Immature natural killer cell (primary cell): Measurements from ENCODE around the gene KIF16B. TPM values are rescaled to one million over a fixed set of nuclear protein-coding genes. Genes with fewer than 3 reads are reported as not detected.

ENCODE experiments used
- DNase-seq, 3 donors: peaks; one replicate each; pipeline ENCODE4 v3.0.0; 2022; ENCODE audit warnings: mixed read lengths in 1 of 3
- H3K27ac Mint-ChIP-seq, 6 donors: one replicate each; pipeline ENCODE4 v1.8.0; 2020; ENCODE audit warnings: mixed read lengths in 6 of 6, mild to moderate bottlenecking in 5 of 6, inconsistent platforms in 4 of 6, moderate library complexity in 3 of 6
- H3K27me3 Mint-ChIP-seq, 3 donors: one replicate each; pipeline ENCODE4 v1.8.0; 2020 to 2021; ENCODE audit warnings: low read depth in 3 of 3, mild to moderate bottlenecking in 3 of 3, mixed read lengths in 3 of 3, moderate library complexity in 3 of 3, inconsistent platforms in 1 of 3
- H3K36me3 Mint-ChIP-seq, 3 donors: one replicate each; pipeline ENCODE4 v1.8.0; 2020; ENCODE audit warnings: mixed read lengths in 3 of 3, inconsistent platforms in 2 of 3, mild to moderate bottlenecking in 2 of 3
- H3K4me1 Mint-ChIP-seq, 2 donors: one replicate each; pipeline ENCODE4 v1.8.0; 2020; ENCODE audit warnings: inconsistent platforms in 2 of 2, mild to moderate bottlenecking in 2 of 2, mixed read lengths in 2 of 2, moderate library complexity in 1 of 2
- H3K4me3 Mint-ChIP-seq, 5 donors: one replicate each; pipeline ENCODE4 v1.8.0; 2020; ENCODE audit warnings: mild to moderate bottlenecking in 5 of 5, mixed read lengths in 5 of 5, inconsistent platforms in 3 of 5, moderate library complexity in 3 of 5
- H3K9me3 Mint-ChIP-seq, 6 donors: one replicate each; pipeline ENCODE4 v1.8.0; 2020; ENCODE audit warnings: mild to moderate bottlenecking in 6 of 6, mixed read lengths in 6 of 6, inconsistent platforms in 4 of 6, moderate library complexity in 3 of 6
- polyA plus RNA-seq, 3 donors: library from polyadenylated mRNA; unstranded; fragments of 300-500 nt; fragmentation: Illumina TruSeq; gene quantifications; one replicate each; pipeline ENCODE4 v1.2.3, GENCODE V29; 2021

Gene KIF16B
- polyA plus RNA-seq, 3 donors from 2014 or later, result 0.59 to 5.4 (median 1.1) TPM

DNA sequence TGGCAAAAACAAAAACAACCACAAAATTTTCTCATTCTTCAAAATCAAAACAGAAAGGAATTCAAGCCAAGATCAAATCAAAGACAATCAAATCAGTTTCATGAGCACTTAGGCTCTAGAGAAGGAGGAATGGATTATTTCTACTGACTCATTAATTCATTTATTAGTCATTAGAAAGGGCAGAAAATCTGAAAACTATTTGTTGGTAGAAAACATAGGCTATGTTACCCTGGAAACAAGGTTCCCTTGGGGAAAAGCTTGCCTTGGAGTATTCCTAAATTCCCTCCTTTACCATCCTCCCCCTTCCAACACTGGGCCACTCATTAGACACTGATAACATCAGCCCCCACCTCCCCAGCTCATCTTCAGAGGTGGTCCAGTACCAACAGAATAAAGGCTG, 17.5 kb downstream of the KIF16B start:
- Mint-ChIP-seq H3K36me3 (peaks cover 0 to 9% (median 0%) of the 10 kb centered on the region in 3 donors), H3K27ac (no peak overlapping the region), H3K9me3 (peaks cover 0 to 5% (median 0%) of the 10 kb centered on the region in 6 donors), H3K4me1 (peaks cover 0 to 15% of the 10 kb centered on the region in 2 donors), H3K27me3 (peaks cover 0 to 2% (median 2%) of the 10 kb centered on the region in 3 donors), H3K4me3 (no peak overlapping the region)
- no peak for DNase-seq

DNA sequence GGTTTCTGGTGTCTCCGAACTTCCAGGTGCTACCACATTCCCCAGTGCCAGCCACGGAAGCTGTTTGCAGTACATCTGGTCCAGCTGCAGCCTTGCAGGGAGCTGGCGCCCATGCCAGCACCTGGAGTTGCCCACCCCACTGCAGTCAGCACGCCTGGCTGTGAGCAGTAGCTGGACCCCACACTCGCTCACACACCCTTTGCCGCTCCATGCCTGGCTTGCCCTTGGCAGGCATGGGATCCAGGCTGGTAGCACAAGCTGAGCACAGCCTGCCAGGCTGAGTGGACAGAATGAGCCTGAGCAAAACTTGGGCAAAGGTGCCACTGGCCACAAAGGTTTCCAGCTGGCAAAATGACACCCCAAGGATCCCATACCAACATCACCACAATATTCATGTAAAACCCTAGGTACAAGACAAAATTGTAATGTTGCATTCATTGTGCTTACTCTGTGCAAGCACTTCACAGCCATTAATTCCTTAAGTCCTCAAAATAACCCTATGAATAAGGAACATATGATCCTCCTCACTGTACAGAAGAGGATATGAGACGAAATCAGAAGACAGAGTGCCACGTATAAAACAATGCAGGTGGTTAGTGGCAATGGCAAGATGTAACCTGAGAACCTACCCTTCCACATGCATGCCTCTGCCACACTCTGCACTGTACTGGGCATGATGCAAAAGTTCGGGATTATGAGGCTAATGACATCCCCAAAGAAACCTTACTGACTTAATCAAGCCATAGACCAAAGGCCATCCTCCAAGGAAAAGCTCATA, 18.3 kb downstream of the KIF16B start:
- H3K36me3 Mint-ChIP-seq, result peaks cover 0 to 9% (median 0%) of the 10 kb centered on the region in 3 donors
- no peak overlapping the region for H3K27ac Mint-ChIP-seq
- H3K9me3 Mint-ChIP-seq, result peaks cover 0 to 7% (median 0%) of the 10 kb centered on the region in 6 donors
- H3K4me1 Mint-ChIP-seq, result peaks cover 0 to 12% of the 10 kb centered on the region in 2 donors
- no peak overlapping the region for H3K4me3 Mint-ChIP-seq
- H3K27me3 Mint-ChIP-seq, result peaks cover 0 to 2% (median 2%) of the 10 kb centered on the region in 3 donors
- no peak for DNase-seq

DNA sequence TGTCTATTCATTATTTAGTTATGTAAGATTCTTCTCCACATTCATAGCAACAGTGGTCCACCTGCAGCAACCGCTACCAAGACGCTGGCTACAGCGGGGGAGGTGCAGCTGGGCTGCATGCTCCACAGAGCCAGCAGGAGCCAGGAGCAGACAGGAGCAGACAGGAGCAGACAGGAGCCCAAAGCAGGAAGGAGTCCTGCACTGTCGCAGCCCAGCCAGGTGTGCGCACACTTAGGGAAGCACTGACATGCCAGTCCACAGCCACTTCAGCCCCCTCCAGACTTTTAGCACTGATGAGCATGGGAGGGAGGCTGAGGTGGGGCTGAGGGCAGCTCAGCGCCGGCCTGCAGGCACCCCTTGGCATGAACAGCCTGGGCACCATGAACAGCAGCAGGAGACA, 19.6 kb downstream of the KIF16B start:
- H3K4me1 Mint-ChIP-seq, result peaks cover 0 to 12% of the 10 kb centered on the region in 2 donors
- peaks cover 0 to 5% (median 0%) of the 10 kb centered on the region in 3 donors for H3K36me3 Mint-ChIP-seq
- no peak for DNase-seq
- no peak overlapping the region for H3K4me3 Mint-ChIP-seq
- H3K27ac Mint-ChIP-seq, result no peak overlapping the region
- H3K9me3 Mint-ChIP-seq, result peaks cover 0 to 8% (median 0%) of the 10 kb centered on the region in 6 donors
- H3K27me3 Mint-ChIP-seq, result peaks cover 0 to 2% (median 2%) of the 10 kb centered on the region in 3 donors

DNA sequence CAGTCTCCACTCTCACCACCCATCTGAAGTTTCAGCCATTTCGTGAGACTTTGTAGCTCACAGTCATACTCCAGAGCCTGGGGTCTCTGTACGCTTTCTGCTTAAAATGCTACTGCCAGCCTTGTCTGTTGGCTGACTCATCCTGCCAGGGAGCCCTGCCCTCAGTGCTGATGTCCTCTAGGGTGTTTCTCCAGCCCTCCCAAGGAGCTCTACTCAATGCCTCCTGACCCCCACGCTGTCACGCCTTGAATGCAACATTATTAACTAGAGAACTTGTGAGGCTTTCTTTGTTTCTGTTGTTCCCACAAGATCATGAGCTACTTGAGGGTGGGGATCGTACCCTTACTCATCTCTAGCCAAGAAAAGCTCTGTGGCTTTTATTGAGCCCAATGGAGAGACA, 20.1 kb downstream of the KIF16B start:
- Mint-ChIP-seq H3K9me3 (peaks cover 0 to 9% (median 0%) of the 10 kb centered on the region in 6 donors), H3K27me3 (peaks cover 0 to 2% (median 2%) of the 10 kb centered on the region in 3 donors), H3K27ac (no peak overlapping the region), H3K36me3 (peaks cover 0 to 5% (median 0%) of the 10 kb centered on the region in 3 donors), H3K4me3 (no peak overlapping the region), H3K4me1 (peaks cover 0 to 12% of the 10 kb centered on the region in 2 donors)
- no peak for DNase-seq

DNA sequence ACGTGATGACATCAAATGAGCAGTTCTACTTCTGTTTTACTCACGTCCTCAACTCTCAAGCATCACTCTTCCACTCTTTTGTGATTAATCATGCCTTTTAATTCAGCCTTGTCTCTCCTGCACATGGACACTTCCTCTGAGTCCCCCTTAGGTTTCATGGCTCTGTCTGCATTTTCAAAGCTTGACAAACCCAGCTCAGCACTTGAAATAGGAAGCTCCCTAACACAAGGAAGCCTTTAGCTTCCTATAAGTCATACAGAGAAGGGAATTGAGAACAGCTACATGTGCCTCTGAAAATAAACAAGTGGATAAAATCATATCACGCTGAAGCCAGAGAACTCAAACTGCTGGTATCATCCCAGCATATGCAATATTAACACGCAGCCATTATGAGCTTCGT, 21.2 kb downstream of the KIF16B start:
- peaks cover 0 to 11% (median 0%) of the 10 kb centered on the region in 6 donors for H3K9me3 Mint-ChIP-seq
- H3K4me3 Mint-ChIP-seq, result no peak overlapping the region
- no peak overlapping the region for H3K27ac Mint-ChIP-seq
- peaks cover 0 to 12% of the 10 kb centered on the region in 2 donors for H3K4me1 Mint-ChIP-seq
- peaks cover 0 to 2% (median 2%) of the 10 kb centered on the region in 3 donors for H3K27me3 Mint-ChIP-seq
- H3K36me3 Mint-ChIP-seq, result peaks cover 0 to 5% (median 0%) of the 10 kb centered on the region in 3 donors
- no peak for DNase-seq

DNA sequence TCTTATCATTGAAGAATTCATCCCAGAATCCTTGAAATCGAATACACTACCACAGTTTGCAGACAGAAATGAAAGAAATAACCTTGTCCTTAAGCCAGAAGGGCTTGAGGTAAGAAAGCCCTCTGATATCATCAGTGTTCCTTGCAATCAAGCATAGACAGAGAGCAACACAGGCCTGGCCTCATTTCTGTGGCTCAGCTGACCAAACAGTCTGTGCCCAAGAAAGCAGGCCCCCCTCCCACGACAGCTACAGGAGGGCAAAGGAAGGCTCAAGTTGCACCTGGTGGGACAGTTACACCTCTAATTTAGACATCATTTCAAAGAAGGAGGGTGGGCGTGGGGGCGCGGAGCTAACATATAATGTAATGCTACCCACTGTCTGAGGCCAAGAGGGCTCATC, 21.6 kb downstream of the KIF16B start:
- DNase-seq, result no peak
- Mint-ChIP-seq H3K9me3 (peaks cover 0 to 12% (median 0%) of the 10 kb centered on the region in 6 donors), H3K36me3 (peaks cover 0 to 5% (median 0%) of the 10 kb centered on the region in 3 donors), H3K27me3 (peaks cover 0 to 2% (median 2%) of the 10 kb centered on the region in 3 donors), H3K27ac (no peak overlapping the region), H3K4me1 (peaks cover 0 to 11% of the 10 kb centered on the region in 2 donors), H3K4me3 (no peak overlapping the region)

DNA sequence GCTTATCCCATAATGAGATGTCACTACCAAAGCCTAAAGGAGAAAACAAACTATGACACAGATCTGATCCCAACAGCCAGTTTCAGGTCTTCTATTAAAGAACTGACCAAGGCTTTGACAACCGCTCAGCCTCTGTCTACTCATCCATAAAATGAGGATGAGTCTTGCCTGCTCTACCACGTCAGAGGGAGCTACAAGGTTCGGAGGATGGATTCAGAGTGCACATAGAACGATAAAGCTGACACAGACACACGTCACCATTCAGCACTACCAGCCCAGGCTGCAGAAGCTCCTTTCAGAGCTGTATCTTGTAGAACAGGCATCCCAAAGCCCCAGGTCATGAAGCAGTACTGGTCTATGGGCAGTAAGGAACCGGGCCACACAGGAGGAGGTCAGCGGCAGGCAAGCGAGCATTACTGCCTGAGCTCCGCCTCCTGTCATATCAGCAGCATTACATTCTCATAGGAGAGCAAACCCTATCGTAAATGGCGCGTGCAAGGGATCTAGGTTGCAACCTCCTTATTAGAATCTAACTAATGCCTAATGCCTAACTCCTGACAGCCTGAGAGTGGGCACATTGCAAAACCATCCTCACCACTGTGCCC, 25.1 kb downstream of the KIF16B start:
- Mint-ChIP-seq H3K4me3 (no peak overlapping the region), H3K4me1 (peaks cover 0 to 7% of the 10 kb centered on the region in 2 donors), H3K9me3 (peaks cover 0 to 9% (median 0%) of the 10 kb centered on the region in 6 donors), H3K36me3 (peaks cover 0 to 3% (median 0%) of the 10 kb centered on the region in 3 donors), H3K27me3 (peaks cover 0 to 2% (median 1%) of the 10 kb centered on the region in 3 donors), H3K27ac (no peak overlapping the region)
- no peak for DNase-seq

DNA sequence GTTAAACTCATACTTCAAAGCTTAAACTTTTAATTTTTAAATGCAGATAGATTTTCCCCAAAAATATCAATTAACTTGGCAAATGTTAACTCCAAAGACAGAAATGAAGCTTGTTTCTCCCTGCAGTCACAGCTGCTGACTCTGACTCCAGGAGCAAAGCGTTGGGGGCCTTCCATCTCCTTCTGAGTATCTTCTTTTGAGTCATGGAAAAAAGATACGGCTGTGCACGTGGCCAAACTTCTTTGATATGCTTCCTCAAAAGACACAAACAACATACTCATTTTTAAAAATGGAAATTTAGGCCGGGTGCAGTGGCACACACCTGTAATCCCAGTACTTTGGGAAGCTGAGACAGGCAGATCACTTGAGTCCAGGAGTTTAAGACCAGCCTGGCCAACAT, 28.3 kb downstream of the KIF16B start:
- Mint-ChIP-seq H3K36me3 (no peaks in the 10 kb centered on the region), H3K27me3 (peaks cover 0 to 4% (median 1%) of the 10 kb centered on the region in 3 donors), H3K4me3 (no peak overlapping the region), H3K4me1 (peaks cover 2 to 5% of the 10 kb centered on the region in 2 donors), H3K9me3 (peaks cover 0 to 5% (median 0%) of the 10 kb centered on the region in 6 donors), H3K27ac (no peak overlapping the region)
- no peak for DNase-seq

DNA sequence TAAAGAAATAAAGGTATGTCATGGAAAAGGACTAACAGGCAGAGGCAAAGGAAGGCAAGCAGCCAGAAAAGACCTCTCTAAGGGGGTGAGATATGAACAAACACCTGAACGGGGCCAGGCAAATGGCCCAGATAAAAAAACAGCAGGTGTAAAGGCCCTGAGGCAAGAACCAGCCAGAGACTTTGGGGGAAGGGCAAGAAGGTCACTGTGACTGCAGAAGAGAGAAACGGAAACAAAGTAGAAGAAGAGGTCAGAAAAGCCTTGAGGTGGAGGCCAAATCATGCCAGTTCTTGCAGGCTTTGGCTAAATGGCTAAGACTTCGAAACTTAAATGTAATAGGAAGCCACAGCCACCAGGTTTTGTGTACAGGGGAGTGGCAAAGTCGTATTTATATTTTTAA, 30.8 kb downstream of the KIF16B start:
- Mint-ChIP-seq H3K4me3 (no peak overlapping the region), H3K27ac (no peak overlapping the region), H3K4me1 (peaks cover 2 to 5% of the 10 kb centered on the region in 2 donors), H3K9me3 (peaks cover 0 to 3% (median 0%) of the 10 kb centered on the region in 6 donors), H3K36me3 (peaks cover 0 to 5% (median 0%) of the 10 kb centered on the region in 3 donors), H3K27me3 (peaks cover 0 to 4% (median 1%) of the 10 kb centered on the region in 3 donors)
- no peak for DNase-seq

DNA sequence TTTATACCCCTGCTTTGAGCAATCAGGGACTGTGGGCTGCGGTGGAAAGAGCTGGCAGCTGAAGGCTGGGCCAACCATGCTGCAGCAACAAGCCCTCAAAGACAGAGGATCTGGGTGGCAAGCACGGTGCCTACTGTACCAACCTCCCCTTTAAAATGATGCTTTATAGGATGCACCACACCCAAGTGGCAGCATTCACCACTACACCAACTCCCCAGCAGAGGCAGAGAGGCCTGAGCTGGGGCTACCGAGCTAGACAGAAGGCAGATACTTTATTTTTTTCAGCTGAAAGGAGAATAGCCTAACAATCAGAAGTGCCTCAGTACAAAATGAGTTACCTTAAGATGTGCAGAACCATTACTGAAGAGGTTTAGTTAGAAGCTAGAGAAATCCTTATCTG, 31.4 kb downstream of the KIF16B start:
- H3K27ac Mint-ChIP-seq, result no peak overlapping the region
- no peaks in the 10 kb centered on the region for H3K9me3 Mint-ChIP-seq
- H3K36me3 Mint-ChIP-seq, result peaks cover 0 to 5% (median 0%) of the 10 kb centered on the region in 3 donors
- DNase-seq, result no peak
- H3K4me1 Mint-ChIP-seq, result peaks cover 2 to 5% of the 10 kb centered on the region in 2 donors
- peaks cover 0 to 4% (median 1%) of the 10 kb centered on the region in 3 donors for H3K27me3 Mint-ChIP-seq
- no peak overlapping the region for H3K4me3 Mint-ChIP-seq

DNA sequence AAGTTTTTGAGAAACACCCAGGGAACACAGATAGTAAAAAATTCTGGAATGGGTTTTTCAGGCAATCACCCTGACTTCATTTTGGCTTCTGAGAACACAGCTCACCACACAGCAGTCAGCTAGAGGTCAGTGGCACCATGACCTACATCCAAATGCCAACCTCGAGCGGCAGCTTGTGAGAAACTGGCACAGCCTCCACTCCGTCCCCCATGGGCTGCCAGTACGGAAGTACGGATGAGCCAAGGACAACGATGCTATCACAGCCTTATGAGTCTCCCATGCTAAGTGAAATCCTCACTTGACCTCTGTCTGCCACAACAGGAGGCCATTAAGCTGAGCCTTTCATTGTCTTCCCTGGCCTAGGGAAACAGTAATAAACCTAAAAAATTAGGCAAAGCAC, 32.0 kb downstream of the KIF16B start:
- no peak overlapping the region for H3K27ac Mint-ChIP-seq
- no peak overlapping the region for H3K4me3 Mint-ChIP-seq
- no peaks in the 10 kb centered on the region for H3K9me3 Mint-ChIP-seq
- H3K27me3 Mint-ChIP-seq, result peaks cover 0 to 4% (median 1%) of the 10 kb centered on the region in 3 donors
- peaks cover 0 to 5% (median 0%) of the 10 kb centered on the region in 3 donors for H3K36me3 Mint-ChIP-seq
- peaks cover 2 to 5% of the 10 kb centered on the region in 2 donors for H3K4me1 Mint-ChIP-seq
- DNase-seq, result no peak

DNA sequence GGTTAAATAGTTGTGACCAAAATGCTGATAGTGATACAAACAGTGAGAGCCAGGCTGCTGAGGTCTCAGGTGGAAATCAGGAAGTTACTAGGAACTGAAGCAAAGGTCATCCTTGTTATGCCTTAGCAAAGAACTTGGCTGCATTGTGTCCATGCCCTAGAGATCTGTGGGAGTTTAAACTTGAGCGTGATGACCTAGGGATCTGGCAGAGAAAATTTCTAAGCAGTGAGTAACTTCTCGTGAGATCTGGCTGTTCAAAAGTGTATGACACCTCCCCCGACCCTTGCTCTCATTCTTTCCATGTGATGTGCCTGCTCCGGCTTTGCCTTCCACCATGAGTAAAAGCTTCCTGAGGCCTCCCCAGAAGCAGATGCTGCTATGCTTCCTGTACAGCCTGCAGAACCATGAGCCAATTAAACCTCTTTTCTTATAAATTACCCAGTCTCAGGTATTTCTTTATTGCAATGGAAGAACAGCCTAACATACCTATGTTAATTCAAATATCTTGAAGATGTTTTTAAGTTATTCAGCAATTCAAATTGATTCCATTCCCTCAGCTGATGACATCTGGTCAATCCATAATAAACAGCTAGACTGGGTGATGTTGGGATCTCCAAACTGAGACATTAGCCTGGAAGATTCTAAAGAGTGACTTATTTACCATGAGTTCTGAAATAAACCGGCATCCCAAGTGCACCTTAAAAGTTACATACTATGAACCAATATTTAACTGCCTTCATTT, 33.8 kb downstream of the KIF16B start:
- Mint-ChIP-seq H3K4me1 (peaks cover 2 to 5% of the 10 kb centered on the region in 2 donors), H3K9me3 (no peaks in the 10 kb centered on the region), H3K4me3 (no peak overlapping the region), H3K27ac (no peak overlapping the region), H3K36me3 (peaks cover 0 to 5% (median 0%) of the 10 kb centered on the region in 3 donors), H3K27me3 (peaks cover 0 to 4% (median 1%) of the 10 kb centered on the region in 3 donors)
- no peak for DNase-seq

DNA sequence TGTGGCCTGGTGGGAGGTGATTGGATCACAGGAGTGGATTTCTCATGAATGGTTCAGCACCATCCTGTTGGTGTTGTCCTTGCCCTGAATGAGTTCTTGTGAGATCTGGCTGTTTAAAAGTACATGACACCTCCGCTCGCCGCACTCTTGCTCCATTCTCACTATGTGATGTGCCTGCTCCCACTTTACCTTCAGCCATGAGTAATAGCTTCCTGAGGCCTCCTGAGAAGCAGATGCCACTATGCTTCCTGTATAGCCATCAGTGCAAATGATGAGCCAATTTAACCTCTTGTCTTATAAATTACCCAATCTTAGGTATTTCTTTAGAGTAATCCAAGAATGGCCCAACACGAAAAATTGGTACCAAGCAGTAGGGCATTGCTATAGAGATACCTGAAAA, 34.5 kb downstream of the KIF16B start:
- Mint-ChIP-seq H3K27me3 (peaks cover 0 to 4% (median 0%) of the 10 kb centered on the region in 3 donors), H3K27ac (no peak overlapping the region), H3K9me3 (no peaks in the 10 kb centered on the region), H3K4me3 (no peak overlapping the region), H3K36me3 (peaks cover 0 to 5% (median 0%) of the 10 kb centered on the region in 3 donors), H3K4me1 (peaks cover 2 to 5% of the 10 kb centered on the region in 2 donors)
- no peak for DNase-seq
